ENCODE measurements around the gene ATPAF1.

Gene ATPAF1

DNA sequence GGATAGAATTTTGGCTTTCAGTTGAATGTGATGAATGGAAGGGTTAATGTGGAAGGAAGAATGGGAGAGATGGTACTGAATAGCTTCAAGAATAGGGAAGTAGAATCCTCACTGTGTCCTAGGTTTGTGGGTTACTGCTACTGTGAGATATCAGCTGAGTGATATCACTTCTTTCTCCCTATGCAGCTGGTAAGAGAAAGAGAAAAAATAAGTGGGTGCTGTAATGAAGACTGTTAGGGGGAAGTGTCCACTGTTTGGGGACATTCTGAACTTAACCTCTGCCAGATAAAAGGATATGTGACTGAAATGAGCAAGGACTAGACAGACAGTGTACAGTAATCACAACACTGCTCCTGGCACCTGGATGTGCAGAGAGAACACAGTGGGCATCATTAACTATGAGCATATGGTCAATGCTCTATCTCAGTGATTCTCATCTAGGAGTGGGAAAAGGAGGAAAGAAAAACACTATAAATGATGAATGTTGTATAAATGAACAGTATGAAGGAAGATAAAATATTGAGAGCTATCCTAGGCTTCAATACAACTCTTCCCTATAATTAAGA is 26.0 kb downstream of the ATPAF1 start:
- peak; percentile 31 for TF ChIP-seq FEZF1 (tag by site-specific recombination; IDR thresholded peaks at IDR 0.05)
- TF ChIP-seq, protein P1, sequence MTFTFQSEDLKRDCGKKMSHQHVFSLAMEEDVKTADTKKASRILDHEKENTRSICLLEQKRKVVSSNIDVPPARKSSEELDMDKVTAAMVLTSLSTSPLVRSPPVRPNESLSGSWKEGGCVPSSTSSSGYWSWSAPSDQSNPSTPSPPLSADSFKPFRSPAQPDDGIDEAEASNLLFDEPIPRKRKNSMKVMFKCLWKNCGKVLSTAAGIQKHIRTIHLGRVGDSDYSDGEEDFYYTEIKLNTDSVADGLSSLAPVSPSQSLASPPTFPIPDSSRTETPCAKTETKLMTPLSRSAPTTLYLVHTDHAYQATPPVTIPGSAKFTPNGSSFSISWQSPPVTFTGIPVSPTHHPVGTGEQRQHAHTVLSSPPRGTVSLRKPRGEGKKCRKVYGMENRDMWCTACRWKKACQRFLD (tag by site-specific recombination; IDR thresholded peaks at IDR 0.05): no peak
- TF ChIP-seq ZNF121 (tag by site-specific recombination; IDR thresholded peaks at IDR 0.05): no peak
- TF ChIP-seq, protein P2, sequence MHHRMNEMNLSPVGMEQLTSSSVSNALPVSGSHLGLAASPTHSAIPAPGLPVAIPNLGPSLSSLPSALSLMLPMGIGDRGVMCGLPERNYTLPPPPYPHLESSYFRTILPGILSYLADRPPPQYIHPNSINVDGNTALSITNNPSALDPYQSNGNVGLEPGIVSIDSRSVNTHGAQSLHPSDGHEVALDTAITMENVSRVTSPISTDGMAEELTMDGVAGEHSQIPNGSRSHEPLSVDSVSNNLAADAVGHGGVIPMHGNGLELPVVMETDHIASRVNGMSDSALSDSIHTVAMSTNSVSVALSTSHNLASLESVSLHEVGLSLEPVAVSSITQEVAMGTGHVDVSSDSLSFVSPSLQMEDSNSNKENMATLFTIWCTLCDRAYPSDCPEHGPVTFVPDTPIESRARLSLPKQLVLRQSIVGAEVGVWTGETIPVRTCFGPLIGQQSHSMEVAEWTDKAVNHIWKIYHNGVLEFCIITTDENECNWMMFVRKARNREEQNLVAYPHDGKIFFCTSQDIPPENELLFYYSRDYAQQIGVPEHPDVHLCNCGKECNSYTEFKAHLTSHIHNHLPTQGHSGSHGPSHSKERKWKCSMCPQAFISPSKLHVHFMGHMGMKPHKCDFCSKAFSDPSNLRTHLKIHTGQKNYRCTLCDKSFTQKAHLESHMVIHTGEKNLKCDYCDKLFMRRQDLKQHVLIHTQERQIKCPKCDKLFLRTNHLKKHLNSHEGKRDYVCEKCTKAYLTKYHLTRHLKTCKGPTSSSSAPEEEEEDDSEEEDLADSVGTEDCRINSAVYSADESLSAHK (tag by site-specific recombination; IDR thresholded peaks at IDR 0.05): no peak
- TF ChIP-seq ZNF707 (tag by site-specific recombination; IDR thresholded peaks at IDR 0.05): no peak
- H3K4me3 ChIP-seq (ENCODE audit: low read depth, low read length): no peak overlapping the region
- H3K27ac ChIP-seq (ENCODE audit: extremely low read depth, low read depth, low read length): no peak overlapping the region
- peaks cover 5% of the 10 kb centered on the region for H3K4me1 ChIP-seq (ENCODE audit: control insufficient read depth, insufficient read depth, low read length)
- CTCF ChIA-PET: interaction anchor here (1.0 to 1.6 kb wide), 2 partner anchors 82 to 113 kb away, joined by 3 read pairs; no protein-coding TSS in a partner anchor
- no peaks in the 10 kb centered on the region for H3K9me3 ChIP-seq (ENCODE audit: control insufficient read depth, insufficient read depth, low read depth, low read length)
- POLR2A ChIA-PET: interaction anchor here (0.5 to 1.3 kb wide), 2 partner anchors 33 to 57 kb away, joined by 3 to 5 read pairs; no protein-coding TSS in a partner anchor
- peaks cover 3 to 59% of the 10 kb centered on the region in 2 experiments; a peak in 2 of 3 replicates for H3K36me3 ChIP-seq (ENCODE audit: control insufficient read depth in 2 of 2, insufficient read depth in 1 of 2, low read length in 2 of 2)

DNA sequence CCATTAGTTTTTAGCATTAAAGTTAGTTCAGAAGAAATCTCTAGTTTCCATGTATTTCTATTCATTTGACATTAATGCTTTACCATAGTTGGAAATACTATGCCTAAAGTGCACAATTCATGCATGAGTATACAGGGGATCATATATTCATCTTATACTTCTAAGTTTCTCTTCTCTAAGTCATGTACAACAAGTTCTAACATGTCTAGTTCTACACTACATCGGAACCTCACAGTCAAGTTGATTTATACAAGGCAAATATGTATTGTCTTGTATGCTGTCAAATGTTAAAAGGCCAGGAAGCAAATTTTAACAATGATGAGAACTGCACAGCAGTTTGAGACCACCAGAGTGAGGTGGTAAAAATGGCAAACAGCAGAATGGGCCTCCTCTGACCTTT is 28.6 kb downstream of the ATPAF1 start:
- TF ChIP-seq, protein P3, sequence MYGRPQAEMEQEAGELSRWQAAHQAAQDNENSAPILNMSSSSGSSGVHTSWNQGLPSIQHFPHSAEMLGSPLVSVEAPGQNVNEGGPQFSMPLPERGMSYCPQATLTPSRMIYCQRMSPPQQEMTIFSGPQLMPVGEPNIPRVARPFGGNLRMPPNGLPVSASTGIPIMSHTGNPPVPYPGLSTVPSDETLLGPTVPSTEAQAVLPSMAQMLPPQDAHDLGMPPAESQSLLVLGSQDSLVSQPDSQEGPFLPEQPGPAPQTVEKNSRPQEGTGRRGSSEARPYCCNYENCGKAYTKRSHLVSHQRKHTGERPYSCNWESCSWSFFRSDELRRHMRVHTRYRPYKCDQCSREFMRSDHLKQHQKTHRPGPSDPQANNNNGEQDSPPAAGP (tag by site-specific recombination; IDR thresholded peaks at IDR 0.05): no peak
- TF ChIP-seq ZSCAN30 (tag by site-specific recombination; IDR thresholded peaks at IDR 0.05): no peak
- no peak for TF ChIP-seq ZNF16 (tag by site-specific recombination; IDR thresholded peaks at IDR 0.05; ENCODE audit: low read depth)
- Histone ChIP-seq H3K36me3 (ENCODE audit: control insufficient read depth in 2 of 2, insufficient read depth in 1 of 2, low read length in 2 of 2) (peaks cover 1 to 75% of the 10 kb centered on the region in 2 experiments; a peak in 2 of 3 replicates), H3K27ac (ENCODE audit: extremely low read depth, low read depth, low read length) (no peak overlapping the region), H3K9me3 (ENCODE audit: control insufficient read depth, insufficient read depth, low read depth, low read length) (no peaks in the 10 kb centered on the region), H3K4me1 (ENCODE audit: control insufficient read depth, insufficient read depth, low read length) (peaks cover 5% of the 10 kb centered on the region), H3K4me3 (ENCODE audit: low read depth, low read length) (no peak overlapping the region)
- POLR2A ChIA-PET: no interaction called here
- CTCF ChIA-PET: no interaction called here

DNA sequence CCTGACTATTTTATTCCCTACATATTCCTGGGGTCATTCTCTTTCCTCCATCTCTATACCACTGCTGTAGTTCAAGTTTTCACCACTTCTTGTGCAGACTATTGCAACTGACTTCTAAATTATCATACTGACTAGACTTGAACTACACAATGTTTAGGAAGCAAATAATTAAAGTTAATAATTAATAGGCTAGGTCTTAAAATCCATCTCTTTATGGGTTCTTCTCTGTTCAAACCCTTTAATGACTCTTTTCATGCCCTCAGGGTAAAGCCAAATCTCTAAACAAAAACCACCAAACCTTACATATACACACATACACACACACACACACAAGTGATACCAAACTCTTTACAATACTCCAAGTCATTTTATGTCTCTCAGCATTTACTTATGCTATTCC is 29.2 kb downstream of the ATPAF1 start:
- H3K36me3 ChIP-seq (ENCODE audit: control insufficient read depth in 2 of 2, insufficient read depth in 1 of 2, low read length in 2 of 2): peaks cover 6 to 82% of the 10 kb centered on the region in 2 experiments; a peak in 2 of 3 replicates
- peaks cover 4% of the 10 kb centered on the region for H3K4me1 ChIP-seq (ENCODE audit: control insufficient read depth, insufficient read depth, low read length)
- no peak overlapping the region for H3K27ac ChIP-seq (ENCODE audit: extremely low read depth, low read depth, low read length)
- H3K4me3 ChIP-seq (ENCODE audit: low read depth, low read length): no peak overlapping the region
- TF ChIP-seq ZBTB20 (tag by site-specific recombination; IDR thresholded peaks at IDR 0.05) (no peak), ZFP41 (tag by site-specific recombination; IDR thresholded peaks at IDR 0.05; ENCODE audit: borderline replicate concordance) (no peak), ZBTB1 (tag by site-specific recombination; IDR thresholded peaks at IDR 0.05) (no peak), ZNF16 (tag by site-specific recombination; IDR thresholded peaks at IDR 0.05; ENCODE audit: low read depth) (no peak), ZNF324 (tag by site-specific recombination; IDR thresholded peaks at IDR 0.05) (no peak), ZBTB7A (tag by site-specific recombination; IDR thresholded peaks at IDR 0.05; ENCODE audit: low read depth) (no peak), ZFHX2 (tag by site-specific recombination; conservative IDR thresholded peaks at IDR 0.05) (no peak), HOXA7 (CRISPR knock-in tag; IDR thresholded peaks at IDR 0.05; ENCODE audit: borderline replicate concordance) (no peak), ZNF585B (tag by site-specific recombination; IDR thresholded peaks at IDR 0.05) (no peak), ZNF600 (tag by site-specific recombination; IDR thresholded peaks at IDR 0.05) (no peak), ZSCAN16 (tag by site-specific recombination; IDR thresholded peaks at IDR 0.05) (no peak)
- TF ChIP-seq, protein P4, sequence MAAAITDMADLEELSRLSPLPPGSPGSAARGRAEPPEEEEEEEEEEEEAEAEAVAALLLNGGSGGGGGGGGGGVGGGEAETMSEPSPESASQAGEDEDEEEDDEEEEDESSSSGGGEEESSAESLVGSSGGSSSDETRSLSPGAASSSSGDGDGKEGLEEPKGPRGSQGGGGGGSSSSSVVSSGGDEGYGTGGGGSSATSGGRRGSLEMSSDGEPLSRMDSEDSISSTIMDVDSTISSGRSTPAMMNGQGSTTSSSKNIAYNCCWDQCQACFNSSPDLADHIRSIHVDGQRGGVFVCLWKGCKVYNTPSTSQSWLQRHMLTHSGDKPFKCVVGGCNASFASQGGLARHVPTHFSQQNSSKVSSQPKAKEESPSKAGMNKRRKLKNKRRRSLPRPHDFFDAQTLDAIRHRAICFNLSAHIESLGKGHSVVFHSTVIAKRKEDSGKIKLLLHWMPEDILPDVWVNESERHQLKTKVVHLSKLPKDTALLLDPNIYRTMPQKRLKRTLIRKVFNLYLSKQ (tag by site-specific recombination; IDR thresholded peaks at IDR 0.05; ENCODE audit: borderline replicate concordance): no peak
- TF ChIP-seq, protein P5, sequence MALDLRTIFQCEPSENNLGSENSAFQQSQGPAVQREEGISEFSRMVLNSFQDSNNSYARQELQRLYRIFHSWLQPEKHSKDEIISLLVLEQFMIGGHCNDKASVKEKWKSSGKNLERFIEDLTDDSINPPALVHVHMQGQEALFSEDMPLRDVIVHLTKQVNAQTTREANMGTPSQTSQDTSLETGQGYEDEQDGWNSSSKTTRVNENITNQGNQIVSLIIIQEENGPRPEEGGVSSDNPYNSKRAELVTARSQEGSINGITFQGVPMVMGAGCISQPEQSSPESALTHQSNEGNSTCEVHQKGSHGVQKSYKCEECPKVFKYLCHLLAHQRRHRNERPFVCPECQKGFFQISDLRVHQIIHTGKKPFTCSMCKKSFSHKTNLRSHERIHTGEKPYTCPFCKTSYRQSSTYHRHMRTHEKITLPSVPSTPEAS (tag by site-specific recombination; IDR thresholded peaks at IDR 0.05): no peak
- ChIA-PET CTCF (no interaction called here), POLR2A (no interaction called here)
- no peaks in the 10 kb centered on the region for H3K9me3 ChIP-seq (ENCODE audit: control insufficient read depth, insufficient read depth, low read depth, low read length)

Data from HEK293 (cell line).